Measurements from ENCODE around the gene MYRIP.
"Not testable (repeated sequence)": the region's sequence is repeated elsewhere in the genome, so short reads cannot be mapped to it uniquely, and the experiment has no call there.

MYRIP gene

DNA sequence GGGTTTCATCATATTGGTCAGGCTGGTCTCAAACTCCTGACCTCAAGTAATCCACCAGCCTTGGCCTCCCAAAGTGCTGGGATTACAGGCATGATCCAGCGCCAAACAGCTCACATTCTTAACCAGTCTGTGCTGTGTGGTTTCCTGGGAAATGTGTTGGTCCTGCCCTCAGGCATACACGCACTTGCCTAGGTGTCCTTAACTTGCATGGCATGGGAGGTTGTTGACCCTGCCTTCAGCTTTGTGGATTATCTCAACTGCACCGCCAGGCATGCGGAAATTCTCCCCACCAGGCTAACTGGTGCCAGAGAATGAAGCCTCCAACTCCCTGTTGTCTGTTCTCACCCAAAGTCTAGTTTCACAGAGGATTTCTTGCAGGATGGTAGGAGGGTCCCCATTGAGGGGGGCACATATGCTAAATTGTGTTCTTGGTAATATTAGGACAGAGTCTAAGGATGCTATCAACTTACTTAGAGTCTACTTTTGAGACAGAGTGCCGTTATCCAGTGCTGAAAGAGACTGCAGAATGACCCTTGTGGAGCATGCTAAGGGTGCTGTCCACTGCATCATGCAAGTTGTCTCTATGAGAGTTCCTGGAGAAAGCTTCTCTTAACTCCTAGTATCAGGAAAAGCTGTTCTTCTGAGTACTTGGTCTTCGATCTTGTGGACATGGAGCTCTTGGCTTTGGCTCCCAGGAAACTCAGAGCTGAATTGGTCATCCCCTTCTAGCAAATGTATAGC lies 438.5 kb downstream of the MYRIP start:
- DNase-seq, result no peak

GRCh38 chr3:40248591-40248990 lies 439.2 kb downstream of the MYRIP start:
- no peak for DNase-seq

DNA sequence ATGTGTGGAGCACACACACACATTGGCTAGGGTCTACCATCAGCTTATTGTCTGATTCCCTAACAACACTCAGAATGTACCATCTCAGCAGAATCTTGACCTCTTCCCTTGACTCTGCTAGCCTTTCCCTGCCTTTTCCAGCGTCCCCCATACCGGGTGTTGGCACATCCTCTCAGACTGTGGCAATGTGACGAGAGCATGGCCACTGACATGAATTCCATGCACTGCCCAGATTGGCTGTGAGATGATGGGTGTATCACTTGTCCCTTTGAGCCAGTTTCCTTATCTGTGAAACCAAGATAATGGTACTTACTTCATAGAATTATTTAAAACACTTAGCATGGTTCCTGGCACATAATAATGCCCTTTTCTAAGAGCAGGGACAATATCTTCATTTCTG lies 439.8 kb downstream of the MYRIP start:
- no peak for DNase-seq

DNA sequence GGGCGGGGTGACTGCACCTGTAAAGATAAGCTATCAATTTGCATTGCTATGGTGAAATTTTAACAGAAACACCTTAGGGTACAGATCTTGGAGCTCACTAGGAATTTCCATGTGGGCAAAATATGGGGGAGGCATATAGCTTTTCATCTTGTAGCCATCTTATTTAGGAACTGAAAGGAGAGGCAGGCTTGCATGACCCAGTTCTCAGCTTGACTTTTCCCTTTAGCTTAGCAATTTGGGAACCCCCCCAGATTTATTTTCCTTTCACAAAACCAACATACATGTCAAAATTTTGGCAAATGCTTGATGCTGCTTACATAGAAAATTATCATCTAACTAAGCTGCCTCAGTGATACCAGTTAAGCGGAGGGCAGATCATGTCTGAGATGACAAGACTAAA lies 445.1 kb downstream of the MYRIP start:
- DNase-seq, result no peak

DNA sequence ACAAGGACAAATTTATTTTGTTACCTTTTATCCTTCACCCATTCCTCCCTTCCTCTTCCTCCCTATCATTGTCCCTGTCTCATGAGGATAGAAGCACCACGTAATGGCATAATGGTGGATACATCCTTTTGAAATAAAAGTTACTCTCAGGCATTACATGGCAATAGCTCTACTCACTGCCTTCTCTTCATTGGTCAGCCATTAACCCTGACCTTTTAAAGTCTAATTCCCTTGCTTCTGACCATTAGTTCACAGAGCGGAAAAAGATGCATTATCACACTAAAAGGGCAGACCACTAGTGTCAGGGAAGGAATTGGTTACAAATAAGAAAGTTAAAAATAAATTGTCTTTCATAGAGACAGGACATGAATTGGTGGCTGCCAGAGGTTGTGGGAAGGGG lies 445.5 kb downstream of the MYRIP start:
- no peak for DNase-seq

DNA sequence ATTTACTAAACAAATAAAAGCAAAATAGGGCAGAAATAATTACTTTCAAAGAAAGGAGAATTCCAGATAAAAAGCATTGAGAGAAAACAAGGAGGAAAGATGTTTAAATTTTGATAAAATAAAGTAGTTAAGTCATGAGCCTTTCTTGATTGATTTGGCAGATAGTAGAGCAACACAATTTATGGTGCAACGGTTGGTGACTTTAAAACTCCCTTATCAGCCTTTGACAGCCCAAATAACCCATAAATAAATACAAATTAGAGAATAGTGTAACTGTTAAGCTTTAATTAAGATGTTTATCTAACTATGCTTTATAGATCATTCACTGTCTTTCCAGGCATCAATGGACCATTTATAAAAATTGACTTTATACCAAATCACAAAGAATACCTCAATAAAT lies 446.1 kb downstream of the MYRIP start:
- peak; percentile 24 for DNase-seq

DNA sequence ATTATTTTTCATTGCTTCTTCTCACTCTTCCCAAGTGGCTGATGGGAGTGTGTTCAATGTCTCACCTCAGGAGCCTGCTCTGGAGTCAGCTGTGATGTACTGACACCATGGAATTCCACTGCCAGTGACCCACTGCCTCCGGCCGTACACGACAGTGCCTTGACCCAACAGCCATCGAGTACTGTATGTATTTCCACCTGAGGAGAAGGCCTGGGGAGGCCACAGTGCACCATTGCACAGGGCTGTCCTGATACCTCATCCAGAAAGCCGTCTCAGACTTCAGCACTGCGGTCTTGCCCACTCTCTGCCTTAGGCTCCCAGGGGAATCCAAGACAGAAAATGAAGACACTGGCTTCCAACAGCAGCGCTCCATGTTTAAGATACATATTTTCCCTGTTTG lies 448.7 kb downstream of the MYRIP start:
- no peak for DNase-seq

- DNase-seq, result peak; percentile 47
These were observed 449.1 kb downstream of the MYRIP start for GRCh38 chr3:40258555-40258954.

GRCh38 chr3:40262331-40262730 lies 452.9 kb downstream of the MYRIP start:
- no peak for DNase-seq

DNA sequence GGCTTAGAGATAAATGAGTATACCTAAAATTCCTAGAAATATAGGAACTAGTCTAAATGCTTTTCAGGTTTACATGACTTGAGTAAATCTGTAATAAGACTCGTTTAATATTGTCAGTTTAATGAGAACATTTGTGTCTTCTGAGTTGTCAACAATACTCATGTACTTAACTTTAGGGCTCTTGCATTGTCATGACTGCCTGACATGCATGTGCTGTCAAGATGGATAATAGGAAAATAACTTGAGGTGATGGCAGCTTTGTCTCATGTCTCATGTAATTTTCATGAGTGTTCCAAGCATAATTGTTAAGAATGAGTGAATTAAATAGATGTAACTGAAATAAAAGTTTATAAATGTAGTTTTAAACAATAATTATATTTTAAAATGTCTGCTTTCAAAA lies 455.0 kb downstream of the MYRIP start:
- no peak for DNase-seq

GRCh38 chr3:40265181-40265580 lies 455.8 kb downstream of the MYRIP start:
- no peak for DNase-seq

DNA sequence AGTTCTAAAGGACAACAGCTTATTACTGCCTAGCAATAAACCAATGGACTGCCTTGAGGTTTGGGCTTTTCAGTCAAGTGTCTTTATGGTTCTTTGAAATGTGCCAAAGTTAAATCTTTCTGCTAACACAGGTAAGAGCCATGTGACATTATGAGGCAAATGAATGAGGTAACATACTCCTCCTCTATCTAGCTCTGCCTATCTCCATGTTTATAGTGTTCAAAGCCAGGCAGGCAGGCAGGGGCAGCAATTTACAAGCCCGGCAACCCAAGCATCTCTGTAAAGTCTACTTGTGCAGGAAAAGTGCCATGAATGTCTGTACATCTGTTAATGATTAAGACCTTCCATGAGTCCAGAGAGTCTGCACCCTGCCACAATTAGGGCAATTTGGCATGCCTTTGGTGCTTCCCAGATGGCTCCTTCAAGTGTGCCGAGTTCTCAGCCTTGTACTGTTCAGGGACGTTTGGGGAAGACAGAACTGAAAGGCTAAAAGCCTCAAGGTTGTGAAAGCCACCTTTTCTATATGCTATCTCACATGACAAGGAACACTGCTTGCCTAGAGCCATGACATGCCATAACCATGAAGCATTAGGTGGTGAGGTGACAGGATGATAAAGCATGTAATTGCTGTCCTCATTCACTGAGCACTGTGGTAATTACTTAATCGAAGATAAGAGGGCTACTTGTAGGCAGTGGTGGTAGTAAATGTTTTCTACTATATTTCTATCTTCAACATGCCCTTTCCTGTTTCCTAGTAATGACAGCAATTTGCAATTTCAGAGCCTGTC lies 458.7 kb downstream of the MYRIP start:
- peak; percentile 33 for DNase-seq

DNA sequence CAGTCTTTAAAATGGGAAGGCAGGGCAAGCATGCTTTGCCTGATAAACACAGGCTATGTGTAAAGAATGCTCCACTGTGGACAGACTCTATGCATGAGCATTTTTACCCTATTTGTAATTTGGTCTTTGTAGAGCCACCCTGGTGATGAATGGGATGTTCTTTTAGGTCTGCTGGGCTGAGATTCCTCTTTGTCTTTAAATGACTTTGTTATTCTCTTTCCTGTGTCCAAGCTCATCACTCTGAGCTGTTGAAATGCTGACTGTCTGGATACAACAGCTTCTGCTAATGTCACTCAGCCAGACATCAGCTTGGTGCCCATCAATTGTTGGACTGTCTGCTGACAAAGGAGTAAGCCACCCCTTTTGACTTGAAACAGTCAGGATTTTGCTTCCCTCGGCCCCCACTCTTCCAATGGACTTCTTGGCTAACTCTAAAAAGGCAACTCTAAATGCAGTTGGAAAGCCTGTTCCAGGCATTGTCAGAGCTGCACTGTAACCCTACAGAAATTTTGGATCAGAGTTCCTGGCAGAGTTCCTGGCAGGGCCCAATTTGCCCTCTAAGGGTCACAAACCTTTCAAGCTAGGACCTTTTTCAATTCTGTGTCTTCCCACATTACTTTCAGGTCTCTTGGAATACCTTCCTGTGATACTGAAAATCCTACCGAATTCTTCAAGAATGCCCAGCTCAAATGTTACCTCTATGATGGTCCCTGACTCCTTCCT lies 459.6 kb downstream of the MYRIP start:
- DNase-seq, result no peak

- peak; percentile 30 for DNase-seq
These were observed 469.4 kb downstream of the MYRIP start for GRCh38 chr3:40278791-40279190.

- no peak for DNase-seq
These were observed 472.6 kb downstream of the MYRIP start for GRCh38 chr3:40281995-40282394.

DNA sequence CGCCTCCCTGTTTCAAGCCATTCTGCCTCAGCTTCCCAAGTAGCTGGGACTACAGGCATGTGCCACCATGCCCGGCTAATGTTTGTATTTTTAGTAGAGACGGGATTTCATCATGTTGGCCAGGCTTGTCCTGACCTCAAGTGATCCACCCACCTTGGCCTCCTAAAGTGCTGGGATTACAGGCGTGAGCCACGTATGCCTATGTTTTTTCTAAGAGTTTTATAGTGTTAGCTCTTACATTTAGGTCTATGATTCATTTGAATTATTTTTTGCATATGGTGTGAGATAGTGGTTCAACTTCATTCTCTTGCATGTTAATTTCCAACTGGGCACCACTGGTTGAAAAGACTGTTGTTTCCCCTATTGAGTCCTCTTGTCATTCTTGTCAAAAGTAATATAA lies 473.6 kb downstream of the MYRIP start:
- not testable (repeated sequence) for DNase-seq

- no peak for DNase-seq
These were observed 477.8 kb downstream of the MYRIP start for GRCh38 chr3:40287248-40287647.

- no peak for DNase-seq
These were observed 481.0 kb downstream of the MYRIP start for GRCh38 chr3:40290396-40290795.

GRCh38 chr3:40291471-40291870 lies 482.1 kb downstream of the MYRIP start:
- no peak for DNase-seq

GRCh38 chr3:40292637-40293349 lies 483.4 kb downstream of the MYRIP start:
- no peak for DNase-seq

DNA sequence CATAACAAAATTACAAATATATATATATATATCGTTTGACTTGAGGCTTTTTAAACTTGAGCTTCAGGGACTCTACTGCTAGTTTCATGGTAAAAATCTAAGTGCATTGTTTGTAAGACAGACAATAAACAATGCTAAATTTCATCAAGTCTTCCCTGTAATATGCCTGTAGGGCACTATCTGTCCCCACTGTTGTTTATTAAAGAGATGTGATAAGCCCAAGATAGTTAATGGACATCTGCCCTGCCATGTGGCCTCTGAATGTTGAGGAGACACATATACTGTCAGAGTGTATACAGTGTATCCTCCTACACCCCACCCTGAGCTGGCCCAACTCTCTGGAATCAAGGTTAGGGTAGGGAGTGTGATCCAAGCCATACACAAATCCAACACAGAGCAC lies 485.0 kb downstream of the MYRIP start:
- DNase-seq, result no peak

DNA sequence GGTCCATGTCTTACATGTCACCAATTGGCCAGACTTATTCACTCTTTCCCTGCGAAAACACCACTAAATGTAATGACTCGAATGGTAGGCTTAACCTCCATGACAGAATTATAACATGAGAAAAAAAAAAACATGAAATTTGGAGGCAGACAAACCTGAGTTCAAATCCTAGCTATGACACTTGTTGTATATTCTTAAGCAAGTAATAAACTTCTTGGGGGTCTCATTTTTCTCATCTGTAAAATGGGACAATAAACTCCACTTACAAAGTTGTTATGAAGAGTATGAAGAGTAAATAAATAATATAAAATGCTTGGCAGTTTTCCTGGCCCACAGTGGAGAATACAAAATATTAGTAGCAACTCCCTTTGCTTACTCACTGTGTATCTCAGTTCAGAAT lies 488.7 kb downstream of the MYRIP start:
- no peak for DNase-seq

DNA sequence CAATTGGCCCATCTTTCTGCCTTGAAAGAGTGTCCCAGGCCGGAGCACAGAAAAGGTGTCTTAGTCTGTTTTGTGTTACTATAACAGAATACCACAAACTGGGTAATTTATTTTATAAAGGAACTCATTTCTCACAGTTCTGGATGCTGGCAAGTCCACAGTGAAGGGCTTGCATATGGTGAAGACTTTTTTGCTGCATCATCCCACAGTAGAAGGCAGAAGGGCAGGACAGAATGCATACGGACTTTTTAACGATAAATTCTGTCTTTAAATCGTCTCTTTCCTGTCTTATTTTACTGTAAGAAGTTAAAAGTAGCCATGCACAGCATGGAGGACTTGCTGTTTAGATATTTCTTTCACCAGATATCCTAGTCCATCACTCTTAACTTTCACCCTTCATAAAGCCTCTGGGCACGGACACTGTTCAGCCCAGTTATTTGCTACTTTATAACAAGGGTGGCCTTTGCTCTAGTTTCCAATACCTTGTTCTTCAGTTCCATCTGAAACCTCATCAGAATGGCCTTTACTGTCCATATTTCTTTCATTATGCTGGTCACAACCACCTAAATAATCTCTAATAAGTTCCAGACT lies 489.8 kb downstream of the MYRIP start:
- no peak for DNase-seq

Data from hematopoietic multipotent progenitor cell treated with erythropoietin and hydrocortisone succinate and interleukin-3 and kit ligand, for 8 days (in vitro differentiated cells).